Skeletal muscle satellite cell (primary cell): Measurements from ENCODE around the gene RAB4B.
"Not testable (repeated sequence)": the region's sequence is repeated elsewhere in the genome, so short reads cannot be mapped to it uniquely, and the experiment has no call there.

Experiments
- H3K27me3 ChIP-seq: 2 replicates; pipeline ENCODE4 v1.7.0; 2013; ENCODE audit warnings: low read length; ENCODE audit not compliant: control insufficient read depth, insufficient read depth
- H3K36me3 ChIP-seq: 2 replicates; pipeline ENCODE4 v1.7.0; 2013; ENCODE audit warnings: mild to moderate bottlenecking, control low read depth, low read length; ENCODE audit not compliant: insufficient read depth
- H3K4me1 ChIP-seq: 2 replicates; pipeline ENCODE4 v1.7.0; 2013; ENCODE audit warnings: low read length; ENCODE audit not compliant: control insufficient read depth, insufficient read depth
- H3K4me2 ChIP-seq: 2 replicates; pipeline ENCODE4 v1.7.0; 2013; ENCODE audit warnings: mild to moderate bottlenecking, low read length
- H3K4me3 ChIP-seq: 2 replicates; pipeline ENCODE4 v1.7.0; 2013; ENCODE audit warnings: low read length
- H3K9ac ChIP-seq: 2 replicates; pipeline ENCODE4 v1.7.0; 2013; ENCODE audit warnings: mild to moderate bottlenecking, low read depth, low read length, moderate library complexity
- H3K9me3 ChIP-seq: replicated peaks from 2 replicates; pipeline ENCODE4 v1.7.0; 2013; ENCODE audit warnings: mild to moderate bottlenecking, control low read depth, low read length

Gene RAB4B

GRCh38 chr19:40831502-40832430, 53.7 kb downstream of the RAB4B start:
- H3K9ac ChIP-seq, result no peak overlapping the region
- H3K9me3 ChIP-seq, result no peaks in the 10 kb centered on the region
- peaks cover 5% of the 10 kb centered on the region for H3K36me3 ChIP-seq
- H3K27me3 ChIP-seq, result no peaks in the 10 kb centered on the region
- H3K4me2 ChIP-seq, result no peak overlapping the region
- peaks cover 12% of the 10 kb centered on the region for H3K4me1 ChIP-seq
- H3K4me3 ChIP-seq, result no peak overlapping the region

- H3K9me3 ChIP-seq, H3K9ac ChIP-seq, H3K27me3 ChIP-seq, H3K4me3 ChIP-seq, H3K4me2 ChIP-seq, H3K36me3 ChIP-seq: not testable (repeated sequence)
- peaks cover 12% of the 10 kb centered on the region for H3K4me1 ChIP-seq
These were observed 54.4 kb downstream of the RAB4B start for GRCh38 chr19:40832431-40832790.

- H3K4me3 ChIP-seq, H3K4me2 ChIP-seq, H3K36me3 ChIP-seq, H3K9me3 ChIP-seq, H3K9ac ChIP-seq, H3K27me3 ChIP-seq: not testable (repeated sequence)
- H3K4me1 ChIP-seq, result peaks cover 12% of the 10 kb centered on the region
These were observed 55.9 kb downstream of the RAB4B start for GRCh38 chr19:40833728-40834533.

GRCh38 chr19:40836754-40837429, 58.8 kb downstream of the RAB4B start:
- Histone ChIP-seq H3K9ac (no peak overlapping the region), H3K4me2 (no peak overlapping the region), H3K9me3 (no peaks in the 10 kb centered on the region), H3K36me3 (no peaks in the 10 kb centered on the region), H3K4me3 (no peak overlapping the region), H3K4me1 (peaks cover 5% of the 10 kb centered on the region), H3K27me3 (no peaks in the 10 kb centered on the region)

- H3K4me3 ChIP-seq, result not testable (repeated sequence)
These were observed 60.4 kb downstream of the RAB4B start for GRCh38 chr19:40838477-40838876.

GRCh38 chr19:40842012-40842411, 64.0 kb downstream of the RAB4B start:
- not testable (repeated sequence) for H3K9ac ChIP-seq, H3K4me3 ChIP-seq, H3K27me3 ChIP-seq, H3K9me3 ChIP-seq, H3K36me3 ChIP-seq, H3K4me1 ChIP-seq, H3K4me2 ChIP-seq

More at GRCh38 chr19:40838477-40838876, 60.4 kb downstream of the RAB4B start:
- H3K9me3 ChIP-seq, H3K27me3 ChIP-seq, H3K9ac ChIP-seq, H3K36me3 ChIP-seq, H3K4me1 ChIP-seq, H3K4me2 ChIP-seq: not testable (repeated sequence)

- not testable (repeated sequence) for H3K4me3 ChIP-seq, H3K9me3 ChIP-seq, H3K4me1 ChIP-seq, H3K9ac ChIP-seq, H3K27me3 ChIP-seq, H3K4me2 ChIP-seq, H3K36me3 ChIP-seq
These were observed 65.1 kb downstream of the RAB4B start for GRCh38 chr19:40842997-40843652.

GRCh38 chr19:40843653-40844052, 65.6 kb downstream of the RAB4B start:
- H3K9me3 ChIP-seq, H3K4me1 ChIP-seq, H3K9ac ChIP-seq, H3K36me3 ChIP-seq, H3K4me2 ChIP-seq, H3K27me3 ChIP-seq, H3K4me3 ChIP-seq: not testable (repeated sequence)
